CD8-positive, alpha-beta memory T cell (primary cell): ENCODE data around the gene ADCY4. TPM values are rescaled to one million over a fixed set of nuclear protein-coding genes. Genes with fewer than 3 reads are reported as not detected.
A peak's percentile ranks its signal among the peaks of the same experiment; 100 is the strongest.

Experiments used
- CTCF ChIA-PET: fragments of 350-600 bp; sonication (Branson Sonifier 250); formaldehyde crosslinking; loops from one replicate; lab custom pipeline; 2021; ENCODE audit warnings: antibody characterized with exemption; lab: Charles Lee
- POLR2A ChIA-PET: fragments of 350-600 bp; sonication (Branson Sonifier 250); formaldehyde crosslinking; loops from one replicate; lab custom pipeline; 2021; ENCODE audit warnings: antibody characterized with exemption; lab: Charles Lee
- DNase-seq, 5 donors: peaks; one replicate each; pipeline versions ENCODE4 v3.0.0 to v3.0.0-alpha.2; 2020 to 2022; ENCODE audit warnings: mixed read lengths in 1 of 5
- H3K27ac ChIP-seq: one replicate; pipeline ENCODE4 v1.7.0; 2013; ENCODE audit warnings: low read depth, mild to moderate bottlenecking, low read length, moderate library complexity
- H3K27me3 ChIP-seq: 2 replicates; pipeline ENCODE4 v1.7.0; 2013; ENCODE audit warnings: low read length, mild to moderate bottlenecking; ENCODE audit not compliant: insufficient read depth, poor library complexity, severe bottlenecking
- H3K36me3 ChIP-seq: 2 replicates; pipeline ENCODE4 v1.7.0; 2013; ENCODE audit warnings: mild to moderate bottlenecking, low read length, moderate library complexity; ENCODE audit not compliant: insufficient read depth
- H3K4me1 ChIP-seq: 2 replicates; pipeline ENCODE4 v1.7.0; 2013; ENCODE audit warnings: mild to moderate bottlenecking, low read length, moderate library complexity; ENCODE audit not compliant: insufficient read depth
- H3K4me3 ChIP-seq: 2 replicates; pipeline ENCODE4 v1.7.0; 2013; ENCODE audit warnings: mild to moderate bottlenecking, low read length
- H3K9me3 ChIP-seq: 2 replicates; pipeline ENCODE4 v1.7.0; 2013; ENCODE audit warnings: mild to moderate bottlenecking, low read length
- H3K27ac Mint-ChIP-seq, 8 donors: one replicate each; pipeline ENCODE4 v1.8.0; 2020 to 2021; ENCODE audit warnings: mixed read lengths in 8 of 8, mild to moderate bottlenecking in 6 of 8, inconsistent platforms in 3 of 8, moderate library complexity in 3 of 8
- H3K27me3 Mint-ChIP-seq, 2 donors: one replicate each; pipeline ENCODE4 v1.8.0; 2020 to 2021; ENCODE audit warnings: mixed read lengths in 2 of 2, mild to moderate bottlenecking in 1 of 2, moderate library complexity in 1 of 2
- H3K36me3 Mint-ChIP-seq, 3 donors: one replicate each; pipeline ENCODE4 v1.8.0; 2020 to 2021; ENCODE audit warnings: mixed read lengths in 3 of 3, inconsistent platforms in 1 of 3, mild to moderate bottlenecking in 1 of 3
- H3K4me1 Mint-ChIP-seq, 3 donors: one replicate each; pipeline ENCODE4 v1.8.0; 2020 to 2021; ENCODE audit warnings: mixed read lengths in 3 of 3, inconsistent platforms in 1 of 3, mild to moderate bottlenecking in 1 of 3
- H3K4me3 Mint-ChIP-seq, 7 donors: one replicate each; pipeline ENCODE4 v1.8.0; 2020 to 2021; ENCODE audit warnings: mixed read lengths in 7 of 7, mild to moderate bottlenecking in 6 of 7, moderate library complexity in 4 of 7, inconsistent platforms in 2 of 7
- H3K9me3 Mint-ChIP-seq, 5 donors: one replicate each; pipeline ENCODE4 v1.8.0; 2020 to 2022; ENCODE audit warnings: mixed read lengths in 5 of 5, mild to moderate bottlenecking in 3 of 5, moderate library complexity in 2 of 5, inconsistent platforms in 1 of 5
- polyA plus RNA-seq: library from polyadenylated mRNA; unstranded; fragments of 300-500 nt; fragmentation: Illumina TruSeq; gene quantifications from one replicate; pipeline ENCODE4 v1.2.3, GENCODE V29; 2021
- total RNA-seq, 2 experiments: library from RNA; stranded (reverse); gene quantifications; one replicate each; pipeline ENCODE4 v1.2.3, GENCODE V29; 2021

Gene ADCY4
- total and polyA plus RNA-seq, 3 experiments from 2014 or later = 0.64 to 1.5 (median 0.84) TPM

DNA sequence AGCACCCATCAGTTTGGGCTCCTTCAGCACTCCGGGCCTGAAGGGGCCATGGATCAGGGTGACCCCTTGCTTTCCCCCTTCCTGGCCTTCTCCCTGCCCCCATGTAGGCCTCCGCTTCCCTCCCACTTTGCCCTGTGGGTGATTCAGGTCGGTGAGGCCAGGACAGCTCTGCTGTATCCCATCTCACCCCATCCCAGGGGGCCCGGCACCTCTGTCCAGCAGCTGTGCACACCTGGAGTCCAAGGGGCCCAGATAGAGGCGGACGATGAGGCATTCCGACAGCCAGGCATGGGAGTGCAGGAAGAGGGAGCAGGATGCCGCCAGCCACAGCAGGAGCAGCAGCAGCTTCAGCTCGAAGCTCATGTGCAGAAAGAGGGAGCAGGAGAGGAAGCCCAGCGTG, 12.2 kb downstream of the ADCY4 start:
- H3K4me3 ChIP-seq = no peak overlapping the region
- Mint-ChIP-seq H3K9me3 (no peaks in the 10 kb centered on the region), H3K27me3 (peaks cover 2 to 5% of the 10 kb centered on the region in 2 donors), H3K4me3 (no peak overlapping the region), H3K36me3 (no peaks in the 10 kb centered on the region), H3K4me1 (peaks cover 8 to 11% (median 11%) of the 10 kb centered on the region in 3 donors), H3K27ac (no peak overlapping the region)
- no peaks in the 10 kb centered on the region for H3K36me3 ChIP-seq
- DNase-seq = no peak
- H3K9me3 ChIP-seq = no peaks in the 10 kb centered on the region
- ChIA-PET POLR2A (interaction anchor here (1.1 kb wide), 1 partner anchor 12 kb away, joined by 6 read pairs; no protein-coding TSS in a partner anchor), CTCF (interaction anchor here (1.0 to 16.8 kb wide), 3 partner anchors 11 to 109 kb away, joined by 5 to 265 read pairs (median 35); partner anchors contain the start of genes ADCY4, CIDEB, DHRS1 and LTB4R)
- H3K4me1 ChIP-seq = peaks cover 8% of the 10 kb centered on the region
- no peaks in the 10 kb centered on the region for H3K27me3 ChIP-seq
- no peak overlapping the region for H3K27ac ChIP-seq

DNA sequence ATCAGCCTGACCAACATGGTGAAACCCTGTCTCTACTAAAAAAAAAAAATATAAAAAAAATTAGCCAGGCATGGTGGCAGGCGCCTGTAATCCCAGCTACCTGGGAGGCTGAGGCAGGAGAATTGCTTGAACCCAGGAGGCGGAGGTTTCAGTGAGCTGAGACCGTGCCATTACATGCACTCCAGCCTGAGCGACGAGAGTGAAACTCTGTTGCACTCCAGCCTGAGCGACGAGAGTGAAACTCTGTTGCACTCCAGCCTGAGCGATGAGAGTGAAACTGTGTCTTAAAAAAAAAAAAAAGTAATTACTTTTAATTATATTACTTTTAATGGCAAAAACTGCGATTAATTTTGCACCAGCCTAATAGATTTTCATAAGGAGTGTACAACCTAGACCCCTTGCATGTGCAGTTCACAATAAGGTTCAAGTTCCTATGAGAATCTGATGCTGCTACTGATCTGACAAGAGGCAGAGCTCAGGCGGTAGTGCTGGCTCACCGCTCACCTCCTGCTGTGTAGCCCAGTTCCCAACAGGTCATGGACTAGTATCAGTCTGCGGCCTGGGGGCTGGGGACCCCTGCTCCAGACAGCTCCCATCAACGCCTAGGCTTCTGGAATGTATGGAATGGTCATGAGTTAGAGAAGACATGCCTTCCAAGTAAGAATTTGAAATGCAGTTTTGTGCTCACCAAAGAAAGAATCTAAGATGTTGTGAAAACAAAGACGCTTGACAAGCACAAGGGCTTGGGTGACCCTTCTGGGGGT, 13.5 kb downstream of the ADCY4 start:
- Histone ChIP-seq H3K9me3 (no peaks in the 10 kb centered on the region), H3K27me3 (no peaks in the 10 kb centered on the region), H3K4me1 (no peaks in the 10 kb centered on the region), H3K27ac (no peak overlapping the region), H3K36me3 (no peaks in the 10 kb centered on the region), H3K4me3 (no peak overlapping the region)
- Mint-ChIP-seq H3K4me3 (no peak overlapping the region), H3K9me3 (no peaks in the 10 kb centered on the region), H3K27ac (no peak overlapping the region), H3K4me1 (peaks cover 0 to 8% (median 8%) of the 10 kb centered on the region in 3 donors), H3K27me3 (peaks cover 2 to 5% of the 10 kb centered on the region in 2 donors), H3K36me3 (no peaks in the 10 kb centered on the region)
- DNase-seq = no peak
- POLR2A ChIA-PET = interaction anchor here (1.1 kb wide), 1 partner anchor 11 kb away, joined by 6 read pairs; no protein-coding TSS in a partner anchor
- CTCF ChIA-PET = interaction anchor here (1.0 to 16.8 kb wide), 3 partner anchors 12 to 110 kb away, joined by 5 to 265 read pairs (median 35); partner anchors contain the start of genes ADCY4, CIDEB, DHRS1 and LTB4R

DNA sequence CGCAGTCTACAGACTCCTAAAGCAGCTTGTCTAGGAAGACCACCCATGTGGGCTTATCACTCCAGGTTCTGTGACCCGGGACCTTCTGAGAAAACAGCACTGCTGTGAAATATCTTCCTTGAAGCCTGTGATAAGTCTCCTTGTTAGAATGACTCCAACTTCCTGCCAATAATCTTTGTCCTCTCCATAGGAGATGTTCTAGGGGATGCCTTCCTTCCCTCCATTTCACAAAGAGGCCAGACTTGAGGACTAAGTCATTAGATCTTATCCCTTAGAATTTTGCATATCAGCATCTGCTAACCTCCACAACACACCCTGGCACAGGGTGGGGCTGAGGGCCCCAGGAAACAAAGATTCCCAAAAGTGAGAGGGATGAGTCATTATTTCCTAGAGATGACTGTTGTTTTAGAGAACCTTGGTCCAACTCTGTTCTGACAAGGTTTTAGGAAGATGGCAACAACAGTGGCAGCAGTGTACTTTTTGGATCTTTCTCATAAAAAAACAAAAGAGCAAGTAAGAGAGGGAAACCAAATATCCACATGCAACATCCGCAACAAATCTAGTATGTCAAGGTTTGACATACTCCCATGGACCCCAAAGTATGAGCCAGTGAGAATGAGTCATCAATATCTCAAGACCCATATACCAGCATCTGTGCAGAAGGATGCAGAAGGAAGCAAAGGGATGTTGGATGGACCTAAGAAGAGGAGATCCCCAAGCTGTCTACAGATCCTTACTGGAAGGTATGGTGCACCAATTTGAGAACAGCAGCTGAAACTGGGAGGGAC, 17.5 kb downstream of the ADCY4 start:
- Histone ChIP-seq H3K9me3 (no peaks in the 10 kb centered on the region), H3K4me1 (peaks cover 31% of the 10 kb centered on the region), H3K27me3 (no peaks in the 10 kb centered on the region), H3K27ac (no peak overlapping the region), H3K4me3 (no peak overlapping the region), H3K36me3 (no peaks in the 10 kb centered on the region)
- peaks cover 2 to 5% of the 10 kb centered on the region in 2 donors for H3K27me3 Mint-ChIP-seq
- POLR2A ChIA-PET = no interaction called here
- no peak overlapping the region for H3K4me3 Mint-ChIP-seq
- no peak for DNase-seq
- H3K36me3 Mint-ChIP-seq = peaks cover 0 to 2% (median 0%) of the 10 kb centered on the region in 3 donors
- H3K27ac Mint-ChIP-seq = peak overlapping the region in 4 of 8 donors; percentile 40 to 71 (median 63)
- H3K4me1 Mint-ChIP-seq = peaks cover 36 to 41% (median 39%) of the 10 kb centered on the region in 3 donors
- H3K9me3 Mint-ChIP-seq = no peaks in the 10 kb centered on the region
- CTCF ChIA-PET = interaction anchor here (0.7 to 1.9 kb wide), 4 partner anchors 9 to 20 kb away, joined by 3 to 6 read pairs (median 4); partner anchors contain the start of gene CIDEB

DNA sequence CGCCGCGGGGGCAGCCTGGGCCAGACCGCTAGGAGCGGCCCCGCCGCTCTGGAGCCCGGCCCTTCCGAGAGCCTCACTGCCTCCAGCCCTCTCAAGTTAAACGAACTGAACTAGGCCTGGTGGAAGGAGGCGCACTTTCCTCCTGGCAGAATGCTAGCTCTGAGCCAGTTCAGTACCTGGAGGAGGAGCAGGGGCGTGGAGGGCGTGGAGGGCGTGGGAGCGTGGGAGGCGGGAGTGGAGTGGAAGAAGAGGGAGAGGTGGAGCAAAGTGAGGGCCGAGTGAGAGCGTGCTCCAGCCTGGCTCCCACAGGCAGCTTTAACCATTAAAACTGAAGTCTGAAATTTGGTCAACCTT, 18.3 kb downstream of the ADCY4 start:
- Mint-ChIP-seq H3K27me3 (peaks cover 2 to 5% of the 10 kb centered on the region in 2 donors), H3K9me3 (no peaks in the 10 kb centered on the region), H3K27ac (no peak overlapping the region), H3K36me3 (peaks cover 0 to 2% (median 2%) of the 10 kb centered on the region in 3 donors), H3K4me3 (no peak overlapping the region), H3K4me1 (peaks cover 43 to 48% (median 47%) of the 10 kb centered on the region in 3 donors)
- CTCF ChIA-PET = interaction anchor here (0.7 to 1.3 kb wide), 2 partner anchors 8 to 17 kb away, joined by 3 to 4 read pairs; no protein-coding TSS in a partner anchor
- Histone ChIP-seq H3K4me3 (no peak overlapping the region), H3K27ac (no peak overlapping the region), H3K27me3 (no peaks in the 10 kb centered on the region), H3K9me3 (no peaks in the 10 kb centered on the region), H3K4me1 (peaks cover 38% of the 10 kb centered on the region), H3K36me3 (no peaks in the 10 kb centered on the region)
- POLR2A ChIA-PET = no interaction called here
- no peak for DNase-seq

DNA sequence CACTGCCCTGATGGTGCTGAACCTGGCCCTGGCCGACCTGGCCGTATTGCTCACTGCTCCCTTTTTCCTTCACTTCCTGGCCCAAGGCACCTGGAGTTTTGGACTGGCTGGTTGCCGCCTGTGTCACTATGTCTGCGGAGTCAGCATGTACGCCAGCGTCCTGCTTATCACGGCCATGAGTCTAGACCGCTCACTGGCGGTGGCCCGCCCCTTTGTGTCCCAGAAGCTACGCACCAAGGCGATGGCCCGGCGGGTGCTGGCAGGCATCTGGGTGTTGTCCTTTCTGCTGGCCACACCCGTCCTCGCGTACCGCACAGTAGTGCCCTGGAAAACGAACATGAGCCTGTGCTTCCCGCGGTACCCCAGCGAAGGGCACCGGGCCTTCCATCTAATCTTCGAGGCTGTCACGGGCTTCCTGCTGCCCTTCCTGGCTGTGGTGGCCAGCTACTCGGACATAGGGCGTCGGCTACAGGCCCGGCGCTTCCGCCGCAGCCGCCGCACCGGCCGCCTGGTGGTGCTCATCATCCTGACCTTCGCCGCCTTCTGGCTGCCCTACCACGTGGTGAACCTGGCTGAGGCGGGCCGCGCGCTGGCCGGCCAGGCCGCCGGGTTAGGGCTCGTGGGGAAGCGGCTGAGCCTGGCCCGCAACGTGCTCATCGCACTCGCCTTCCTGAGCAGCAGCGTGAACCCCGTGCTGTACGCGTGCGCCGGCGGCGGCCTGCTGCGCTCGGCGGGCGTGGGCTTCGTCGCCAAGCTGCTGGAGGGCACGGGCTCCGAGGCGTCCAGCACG, 18.9 kb downstream of the ADCY4 start:
- CTCF ChIA-PET = interaction anchor here (1.3 to 17.7 kb wide), 2 partner anchors 12 to 17 kb away, joined by 4 to 265 read pairs; partner anchors contain the start of gene ADCY4
- Histone ChIP-seq H3K36me3 (no peaks in the 10 kb centered on the region), H3K27ac (no peak overlapping the region), H3K9me3 (no peaks in the 10 kb centered on the region), H3K4me3 (no peak overlapping the region), H3K4me1 (peaks cover 41% of the 10 kb centered on the region), H3K27me3 (no peaks in the 10 kb centered on the region)
- no peak for DNase-seq
- peak overlapping the region in 3 of 7 donors; percentile 28 to 66 (median 61) for H3K4me3 Mint-ChIP-seq
- peaks cover 2 to 5% of the 10 kb centered on the region in 2 donors for H3K27me3 Mint-ChIP-seq
- H3K4me1 Mint-ChIP-seq = peaks cover 45 to 51% (median 49%) of the 10 kb centered on the region in 3 donors
- peak overlapping the region in 5 of 8 donors; percentile 47 to 89 (median 52) for H3K27ac Mint-ChIP-seq
- POLR2A ChIA-PET = no interaction called here
- no peaks in the 10 kb centered on the region for H3K9me3 Mint-ChIP-seq
- peaks cover 0 to 2% (median 2%) of the 10 kb centered on the region in 3 donors for H3K36me3 Mint-ChIP-seq

DNA sequence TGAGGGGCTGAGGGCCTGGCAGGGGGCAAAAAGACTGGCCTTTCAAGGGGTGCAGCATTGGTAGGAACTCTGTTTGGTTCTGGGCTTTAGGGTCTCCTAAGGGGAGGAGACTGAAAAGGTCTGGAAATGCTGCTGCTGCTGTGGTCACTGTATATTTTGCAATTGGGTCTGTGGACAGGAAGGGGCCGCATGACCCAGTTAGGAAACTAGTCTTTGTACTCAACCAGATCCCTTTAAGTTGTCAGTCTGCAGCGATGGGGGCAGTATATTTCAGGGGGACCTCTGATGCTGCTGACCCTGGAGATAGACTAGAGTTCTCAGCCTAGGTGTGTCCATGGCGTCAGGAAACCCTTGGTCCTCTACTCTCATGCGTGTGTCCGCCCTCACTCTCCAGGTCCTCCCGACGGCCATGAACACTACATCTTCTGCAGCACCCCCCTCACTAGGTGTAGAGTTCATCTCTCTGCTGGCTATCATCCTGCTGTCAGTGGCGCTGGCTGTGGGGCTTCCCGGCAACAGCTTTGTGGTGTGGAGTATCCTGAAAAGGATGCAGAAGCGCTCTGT, 19.5 kb downstream of the ADCY4 start:
- ChIA-PET CTCF (interaction anchor here (17.7 kb wide), 1 partner anchor 13 kb away, joined by 265 read pairs; the partner anchor contains the start of gene ADCY4), POLR2A (no interaction called here)
- Histone ChIP-seq H3K4me1 (peaks cover 43% of the 10 kb centered on the region), H3K27me3 (no peaks in the 10 kb centered on the region), H3K27ac (no peak overlapping the region), H3K4me3 (no peak overlapping the region), H3K36me3 (no peaks in the 10 kb centered on the region), H3K9me3 (no peaks in the 10 kb centered on the region)
- Mint-ChIP-seq H3K4me1 (peaks cover 47 to 54% (median 51%) of the 10 kb centered on the region in 3 donors), H3K27ac (peak overlapping the region in 6 of 8 donors; percentile 51 to 97 (median 90)), H3K4me3 (peak overlapping the region in 4 of 7 donors; percentile 61 to 88 (median 76)), H3K36me3 (peaks cover 0 to 2% (median 2%) of the 10 kb centered on the region in 3 donors), H3K9me3 (no peaks in the 10 kb centered on the region), H3K27me3 (peaks cover 2 to 4% of the 10 kb centered on the region in 2 donors)
- DNase-seq = no peak
